MM.1S (cell line): ENCODE measurements around the gene ADAMTS13.

Experiments used
- CTCF ChIP-seq: fragments of 300-600 bp; sonication (generic); IDR thresholded peaks from 2 replicates; pipeline ENCODE4 v1.5.1; 2016; ENCODE audit warnings: antibody characterized with exemption, low read length, mixed read lengths
- EZH2 ChIP-seq: fragments of 300-600 bp; sonication (generic); optimal IDR thresholded peaks from 2 replicates; pipeline ENCODE3; 2017; ENCODE audit warnings: low read depth, mild to moderate bottlenecking, antibody characterized with exemption, low read length, mixed read lengths
- EZH2phosphoT487 ChIP-seq: fragments of 300-600 bp; sonication (generic); IDR thresholded peaks from 2 replicates; pipeline ENCODE4 v1.6.1; 2018; ENCODE audit warnings: antibody characterized with exemption, low read length

- TF ChIP-seq CTCF (no peak), EZH2 (no peak), EZH2phosphoT487 (no peak)
Measured at GRCh38 chr9:133428617-133429101, 6.5 kb downstream of the ADAMTS13 start.
